ENCODE measurements around the gene PCDHGA10.
"Not testable (repeated sequence)": the region's sequence is repeated elsewhere in the genome, so short reads cannot be mapped to it uniquely, and the experiment has no call there.

Gene PCDHGA10

GRCh38 chr5:141412854-141413539 lies at the start of gene PCDHGA10:
Gene PCDHGA10, plus strand, starts transcription at chr5:141412987. Its CDS starts 189 bp downstream, at chr5:141413176.
- DNase-seq = no peak

- DNase-seq = no peak
These were observed 48.7 kb upstream of the PCDHGA10 start, which contains the start of gene PCDHGA5 for GRCh38 chr5:141363952-141364660. Gene PCDHGA5, plus strand, starts transcription at chr5:141364162. Its CDS starts 169 bp downstream, at chr5:141364331.

GRCh38 chr5:141366016-141366896 lies 46.5 kb upstream of the PCDHGA10 start:
- no peak for DNase-seq

GRCh38 chr5:141369994-141370848 lies 42.6 kb upstream of the PCDHGA10 start, which contains the start of gene PCDHGB3:
Gene PCDHGB3, plus strand, starts transcription at chr5:141370242. Its CDS starts 153 bp downstream, at chr5:141370395.
- DNase-seq = no peak

- no peak for DNase-seq
These were observed 41.0 kb upstream of the PCDHGA10 start for GRCh38 chr5:141371572-141372475.

GRCh38 chr5:141373673-141374317 lies 39.0 kb upstream of the PCDHGA10 start, which contains the start of gene PCDHGA6:
Gene PCDHGA6, plus strand, starts transcription at chr5:141373891. Its CDS starts 193 bp downstream, at chr5:141374084.
- no peak for DNase-seq

GRCh38 chr5:141374627-141375026 lies 38.2 kb upstream of the PCDHGA10 start:
- DNase-seq = no peak

GRCh38 chr5:141375444-141376155 lies 37.2 kb upstream of the PCDHGA10 start:
- not testable (repeated sequence) for DNase-seq

- DNase-seq = no peak
These were observed 30.1 kb upstream of the PCDHGA10 start, which contains the start of gene PCDHGA7 for GRCh38 chr5:141382469-141383294. Gene PCDHGA7, plus strand, starts transcription at chr5:141382742. Its CDS starts 158 bp downstream, at chr5:141382900.

- DNase-seq = no peak
These were observed 29.4 kb upstream of the PCDHGA10 start for GRCh38 chr5:141383345-141383744.

GRCh38 chr5:141384471-141385267 lies 28.1 kb upstream of the PCDHGA10 start:
- no peak for DNase-seq

GRCh38 chr5:141387557-141388311 lies 25.1 kb upstream of the PCDHGA10 start, which contains the start of gene PCDHGB4:
Gene PCDHGB4, plus strand, starts transcription at chr5:141387698. Its CDS starts 187 bp downstream, at chr5:141387885.
- not testable (repeated sequence) for DNase-seq

- DNase-seq = no peak
These were observed 24.1 kb upstream of the PCDHGA10 start for GRCh38 chr5:141388661-141389060.

- no peak for DNase-seq
These were observed 23.4 kb upstream of the PCDHGA10 start for GRCh38 chr5:141389153-141390042.

GRCh38 chr5:141392429-141393198 lies 20.2 kb upstream of the PCDHGA10 start, which contains the start of gene PCDHGA8:
Gene PCDHGA8, plus strand, starts transcription at chr5:141392633. Its CDS starts 181 bp downstream, at chr5:141392814.
- no peak for DNase-seq
